HS-27A (cell line): Measurements from ENCODE around the gene SALL2.

ENCODE experiments used
- DNase-seq: peaks from one replicate; pipeline ENCODE4 v3.0.0-alpha.2; 2012; ENCODE audit warnings: low read depth, missing footprints

SALL2 gene

DNA sequence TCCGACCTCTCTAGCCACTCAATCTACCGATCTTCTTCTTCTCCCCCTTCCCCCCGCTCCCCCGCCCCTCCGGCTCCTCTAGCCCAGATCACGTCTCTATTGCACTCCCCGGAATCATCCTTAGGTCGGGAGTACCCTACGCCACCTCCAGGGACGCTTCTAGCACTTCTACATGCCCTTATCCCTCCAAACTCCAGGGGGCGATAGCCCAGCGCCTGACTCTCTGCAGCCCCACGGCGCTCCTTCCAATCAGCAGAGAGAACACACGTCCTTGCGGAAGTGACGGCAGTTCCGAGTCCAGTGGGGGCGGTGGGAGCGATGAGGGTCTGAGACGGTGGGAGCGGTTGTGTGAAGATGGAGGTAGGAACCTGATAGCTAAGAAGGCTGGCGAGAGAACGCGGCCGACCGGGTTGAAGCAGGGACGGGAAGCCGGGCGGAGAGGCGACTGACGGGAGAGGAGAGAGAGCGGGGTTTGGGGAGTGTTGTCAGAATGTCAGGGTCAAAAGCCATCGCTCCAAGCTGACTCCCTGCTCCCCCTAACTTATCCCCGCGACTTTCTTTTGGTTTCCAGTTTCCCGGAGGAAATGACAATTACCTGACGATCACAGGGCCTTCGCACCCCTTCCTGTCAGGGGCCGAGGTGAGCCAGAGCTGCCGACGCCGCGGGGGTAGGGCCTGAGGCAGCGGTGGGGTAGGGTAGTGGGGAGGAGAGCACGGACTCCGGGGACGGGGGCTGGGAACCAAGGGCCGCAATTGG lies 49.0 kb downstream of the SALL2 start, which contains the start of the genes RAB2B and TOX4:
Gene RAB2B, minus strand, starts transcription at position 35 of the 757 bp plus-strand sequence. CDS start 87 bp downstream, outside the sequence.
Gene TOX4, plus strand, starts transcription at position 271 of the 757 bp plus-strand sequence. Its CDS starts 84 bp downstream, at position 355.
- DNase-seq, result peak; percentile 96

DNA sequence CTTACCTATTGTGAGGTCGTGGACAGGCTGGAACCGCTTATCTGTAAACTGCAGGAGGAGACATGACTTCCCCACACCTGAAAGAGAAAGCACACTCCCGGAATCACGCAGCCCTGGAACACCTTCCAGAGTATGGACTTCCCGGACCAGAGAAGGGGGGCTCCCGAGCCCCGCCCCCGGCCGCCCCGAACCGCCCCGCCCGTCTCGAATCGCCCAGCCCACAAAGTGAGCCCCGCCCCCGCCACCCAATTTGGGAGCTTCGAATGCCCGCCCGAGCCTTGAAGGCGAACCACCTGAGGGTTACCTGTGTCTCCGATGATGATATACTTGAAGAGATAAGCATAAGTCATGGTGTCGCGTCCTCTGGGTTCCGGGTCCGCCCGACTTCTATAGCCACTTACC lies 49.6 kb downstream of the SALL2 start:
- DNase-seq, result no peak

DNA sequence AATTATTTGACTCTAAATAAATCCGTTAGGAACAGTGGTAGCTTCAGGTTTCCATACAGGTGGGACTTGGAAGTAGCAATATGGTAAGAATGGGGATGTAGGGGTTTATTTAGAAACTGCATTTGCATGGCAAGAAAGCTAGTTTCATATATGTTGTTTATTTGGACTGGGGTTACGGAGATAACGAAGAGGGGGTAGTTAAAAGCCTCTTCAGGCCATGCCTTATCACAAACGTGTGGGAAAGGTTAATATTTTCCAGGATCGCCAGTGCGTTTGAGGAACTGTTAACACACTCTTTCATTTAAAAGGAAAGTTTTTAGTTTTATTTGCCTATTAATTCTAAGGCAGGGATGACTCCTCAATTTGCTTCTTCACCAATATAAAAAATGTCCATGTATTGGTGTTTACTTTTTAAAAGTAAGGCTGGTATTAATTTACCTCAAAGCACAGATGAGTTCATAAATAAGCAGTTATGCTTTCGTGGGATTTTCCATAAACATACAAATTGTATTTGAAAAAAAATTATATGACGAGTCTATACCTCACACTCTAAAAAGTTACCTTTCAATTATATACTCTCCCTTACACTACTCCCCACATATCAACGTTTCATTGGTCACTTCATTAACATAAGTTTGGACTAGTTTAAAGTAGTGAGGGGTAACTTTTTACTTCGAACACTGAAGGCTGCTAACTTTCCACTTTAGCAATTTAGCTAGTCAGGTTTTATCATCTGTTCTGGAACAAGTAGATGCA lies 50.2 kb downstream of the SALL2 start:
- no peak for DNase-seq
